SJCRH30 (cell line): ENCODE data around the gene RNF121. TPM values are rescaled to one million over a fixed set of nuclear protein-coding genes. Genes with fewer than 3 reads are reported as not detected.

Experiments used
- DNase-seq, 2 experiments: peaks; one replicate each; pipeline ENCODE4 v3.0.0-alpha.2; 2015 to 2020
- H3K27ac ChIP-seq: fragments of 250-450 bp; sonication (Bioruptor Pico); 2 replicates; pipeline ENCODE4 v1.5.1; 2020; ENCODE audit warnings: mild to moderate bottlenecking, moderate library complexity
- H3K27me3 ChIP-seq: fragments of 250-450 bp; sonication (Bioruptor Pico); 2 replicates; pipeline ENCODE4 v1.5.1; 2020; ENCODE audit warnings: mild to moderate bottlenecking, moderate library complexity
- H3K36me3 ChIP-seq: fragments of 250-450 bp; sonication (Bioruptor Pico); 2 replicates; pipeline ENCODE4 v1.5.1; 2020; ENCODE audit warnings: mild to moderate bottlenecking, moderate library complexity
- H3K4me1 ChIP-seq: fragments of 250-450 bp; sonication (Bioruptor Pico); 2 replicates; pipeline ENCODE4 v1.5.1; 2020; ENCODE audit warnings: mild to moderate bottlenecking, moderate library complexity
- H3K4me3 ChIP-seq: fragments of 250-450 bp; sonication (Bioruptor Pico); 2 replicates; pipeline ENCODE4 v1.5.1; 2020; ENCODE audit warnings: mild to moderate bottlenecking, moderate library complexity
- H3K9me3 ChIP-seq: fragments of 250-450 bp; sonication (Bioruptor Pico); replicated peaks from 2 replicates; pipeline ENCODE4 v1.5.1; 2020; ENCODE audit warnings: mild to moderate bottlenecking, moderate library complexity
- total RNA-seq: library from RNA; depleted of rRNA; stranded (reverse); fragments of >200 nt; shearing (Covaris generic); gene quantifications from 2 replicates; pipeline ENCODE4 v1.2.3, GENCODE V29; 2014

RNF121 gene
- total RNA-seq, 1 experiment from 2014 or later: 34.6 TPM

- Histone ChIP-seq H3K4me1 (no peaks in the 10 kb centered on the region), H3K27ac (no peak overlapping the region), H3K27me3 (no peaks in the 10 kb centered on the region), H3K36me3 (peaks cover 58% of the 10 kb centered on the region), H3K9me3 (no peaks in the 10 kb centered on the region), H3K4me3 (no peak overlapping the region)
- DNase-seq: peak; percentile 29 to 56
These were observed 73.2 kb downstream of the RNF121 start for GRCh38 chr11:72001834-72002591.

- no peak overlapping the region for H3K27ac ChIP-seq
- no peaks in the 10 kb centered on the region for H3K27me3 ChIP-seq
- H3K4me1 ChIP-seq: no peaks in the 10 kb centered on the region
These were observed 74.3 kb downstream of the RNF121 start for GRCh38 chr11:72002841-72003775.

GRCh38 chr11:72003776-72004171 is 74.9 kb downstream of the RNF121 start:
- H3K36me3 ChIP-seq: peaks cover 72% of the 10 kb centered on the region
- H3K27me3 ChIP-seq: no peaks in the 10 kb centered on the region
- no peak overlapping the region for H3K27ac ChIP-seq
- DNase-seq: no peak
- H3K4me1 ChIP-seq: no peaks in the 10 kb centered on the region
- H3K4me3 ChIP-seq: no peak overlapping the region
- no peaks in the 10 kb centered on the region for H3K9me3 ChIP-seq

More at GRCh38 chr11:72002841-72003775, 74.3 kb downstream of the RNF121 start:
- H3K4me3 ChIP-seq: no peak overlapping the region
- peaks cover 65% of the 10 kb centered on the region for H3K36me3 ChIP-seq
- no peaks in the 10 kb centered on the region for H3K9me3 ChIP-seq
- no peak for DNase-seq

GRCh38 chr11:72004515-72005346 is 75.9 kb downstream of the RNF121 start:
- no peak for DNase-seq
- Histone ChIP-seq H3K4me1 (no peaks in the 10 kb centered on the region), H3K27me3 (no peaks in the 10 kb centered on the region), H3K27ac (no peak overlapping the region), H3K4me3 (no peak overlapping the region), H3K9me3 (no peaks in the 10 kb centered on the region), H3K36me3 (peaks cover 73% of the 10 kb centered on the region)

- H3K27ac ChIP-seq: no peak overlapping the region
- H3K4me3 ChIP-seq: no peak overlapping the region
- H3K4me1 ChIP-seq: no peaks in the 10 kb centered on the region
- H3K36me3 ChIP-seq: peaks cover 78% of the 10 kb centered on the region
- no peaks in the 10 kb centered on the region for H3K9me3 ChIP-seq
- no peak for DNase-seq
- no peaks in the 10 kb centered on the region for H3K27me3 ChIP-seq
These were observed 76.8 kb downstream of the RNF121 start for GRCh38 chr11:72005347-72006260.

- H3K4me1 ChIP-seq: no peaks in the 10 kb centered on the region
- H3K4me3 ChIP-seq: no peak overlapping the region
- no peaks in the 10 kb centered on the region for H3K27me3 ChIP-seq
- H3K27ac ChIP-seq: no peak overlapping the region
- H3K9me3 ChIP-seq: no peaks in the 10 kb centered on the region
- no peak for DNase-seq
- peaks cover 74% of the 10 kb centered on the region for H3K36me3 ChIP-seq
These were observed 77.7 kb downstream of the RNF121 start for GRCh38 chr11:72006309-72007088.

- Histone ChIP-seq H3K27ac (no peak overlapping the region), H3K27me3 (no peaks in the 10 kb centered on the region), H3K9me3 (no peaks in the 10 kb centered on the region), H3K4me3 (no peak overlapping the region), H3K36me3 (peaks cover 71% of the 10 kb centered on the region), H3K4me1 (no peaks in the 10 kb centered on the region)
- DNase-seq: no peak
These were observed 78.2 kb downstream of the RNF121 start for GRCh38 chr11:72007089-72007476.

- no peak overlapping the region for H3K27ac ChIP-seq
- H3K4me1 ChIP-seq: no peaks in the 10 kb centered on the region
- DNase-seq: no peak
- no peak overlapping the region for H3K4me3 ChIP-seq
- no peaks in the 10 kb centered on the region for H3K27me3 ChIP-seq
- H3K36me3 ChIP-seq: peaks cover 69% of the 10 kb centered on the region
- no peaks in the 10 kb centered on the region for H3K9me3 ChIP-seq
These were observed 78.7 kb downstream of the RNF121 start for GRCh38 chr11:72007587-72007986.

- DNase-seq: no peak
- Histone ChIP-seq H3K9me3 (no peaks in the 10 kb centered on the region), H3K27me3 (no peaks in the 10 kb centered on the region), H3K36me3 (peaks cover 60% of the 10 kb centered on the region), H3K4me1 (no peaks in the 10 kb centered on the region), H3K27ac (no peak overlapping the region), H3K4me3 (no peak overlapping the region)
These were observed 79.9 kb downstream of the RNF121 start for GRCh38 chr11:72008728-72009127.

- Histone ChIP-seq H3K4me1 (no peaks in the 10 kb centered on the region), H3K27me3 (no peaks in the 10 kb centered on the region), H3K27ac (no peak overlapping the region), H3K4me3 (no peak overlapping the region), H3K9me3 (no peaks in the 10 kb centered on the region), H3K36me3 (peaks cover 58% of the 10 kb centered on the region)
- DNase-seq: no peak
These were observed 80.3 kb downstream of the RNF121 start for GRCh38 chr11:72009156-72009555.

GRCh38 chr11:72010529-72011233 is 81.8 kb downstream of the RNF121 start:
- Histone ChIP-seq H3K4me1 (no peaks in the 10 kb centered on the region), H3K9me3 (no peaks in the 10 kb centered on the region), H3K27me3 (no peaks in the 10 kb centered on the region), H3K4me3 (no peak overlapping the region), H3K36me3 (peaks cover 56% of the 10 kb centered on the region), H3K27ac (no peak overlapping the region)
- DNase-seq: no peak

GRCh38 chr11:72012091-72012630 is 83.3 kb downstream of the RNF121 start:
- Histone ChIP-seq H3K27me3 (no peaks in the 10 kb centered on the region), H3K4me3 (no peak overlapping the region), H3K4me1 (no peaks in the 10 kb centered on the region), H3K9me3 (no peaks in the 10 kb centered on the region), H3K27ac (no peak overlapping the region), H3K36me3 (peaks cover 55% of the 10 kb centered on the region)
- DNase-seq: no peak
